Epithelial cell of proximal tubule (primary cell): ENCODE results near the gene TAF1A. TPM values are rescaled to one million over a fixed set of nuclear protein-coding genes. Genes with fewer than 3 reads are reported as not detected.

Experiments used
- DNase-seq: peaks from one replicate; pipeline ENCODE4 v3.0.0-alpha.2; 2011; ENCODE audit warnings: low read depth
- H3K4me3 ChIP-seq: 2 replicates; pipeline ENCODE4 v1.5.1; 2011; ENCODE audit warnings: low read depth, mild to moderate bottlenecking, low read length
- total RNA-seq: library from RNA; depleted of rRNA; stranded (reverse); fragments of >200 nt; gene quantifications from 2 replicates; pipeline ENCODE4 v1.2.3, GENCODE V29; 2015
- TF ChIP-seq, protein P1 (sequence below): conservative IDR thresholded peaks from 2 replicates; pipeline ENCODE4 v1.5.1; 2012; ENCODE audit warnings: low read depth, mild to moderate bottlenecking, low read length

Gene TAF1A
- total RNA-seq, 1 donor from 2014 or later: 10.5 TPM

GRCh38 chr1:222582099-222582774 lies 7.5 kb downstream of the TAF1A start:
- H3K4me3 ChIP-seq: no peak overlapping the region
- no peak for DNase-seq
- TF ChIP-seq, protein P1, sequence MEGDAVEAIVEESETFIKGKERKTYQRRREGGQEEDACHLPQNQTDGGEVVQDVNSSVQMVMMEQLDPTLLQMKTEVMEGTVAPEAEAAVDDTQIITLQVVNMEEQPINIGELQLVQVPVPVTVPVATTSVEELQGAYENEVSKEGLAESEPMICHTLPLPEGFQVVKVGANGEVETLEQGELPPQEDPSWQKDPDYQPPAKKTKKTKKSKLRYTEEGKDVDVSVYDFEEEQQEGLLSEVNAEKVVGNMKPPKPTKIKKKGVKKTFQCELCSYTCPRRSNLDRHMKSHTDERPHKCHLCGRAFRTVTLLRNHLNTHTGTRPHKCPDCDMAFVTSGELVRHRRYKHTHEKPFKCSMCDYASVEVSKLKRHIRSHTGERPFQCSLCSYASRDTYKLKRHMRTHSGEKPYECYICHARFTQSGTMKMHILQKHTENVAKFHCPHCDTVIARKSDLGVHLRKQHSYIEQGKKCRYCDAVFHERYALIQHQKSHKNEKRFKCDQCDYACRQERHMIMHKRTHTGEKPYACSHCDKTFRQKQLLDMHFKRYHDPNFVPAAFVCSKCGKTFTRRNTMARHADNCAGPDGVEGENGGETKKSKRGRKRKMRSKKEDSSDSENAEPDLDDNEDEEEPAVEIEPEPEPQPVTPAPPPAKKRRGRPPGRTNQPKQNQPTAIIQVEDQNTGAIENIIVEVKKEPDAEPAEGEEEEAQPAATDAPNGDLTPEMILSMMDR: no peak

GRCh38 chr1:222579316-222579715 lies 10.4 kb downstream of the TAF1A start:
- TF ChIP-seq, protein P1: no peak
- DNase-seq: no peak
- H3K4me3 ChIP-seq: no peak overlapping the region

DNA sequence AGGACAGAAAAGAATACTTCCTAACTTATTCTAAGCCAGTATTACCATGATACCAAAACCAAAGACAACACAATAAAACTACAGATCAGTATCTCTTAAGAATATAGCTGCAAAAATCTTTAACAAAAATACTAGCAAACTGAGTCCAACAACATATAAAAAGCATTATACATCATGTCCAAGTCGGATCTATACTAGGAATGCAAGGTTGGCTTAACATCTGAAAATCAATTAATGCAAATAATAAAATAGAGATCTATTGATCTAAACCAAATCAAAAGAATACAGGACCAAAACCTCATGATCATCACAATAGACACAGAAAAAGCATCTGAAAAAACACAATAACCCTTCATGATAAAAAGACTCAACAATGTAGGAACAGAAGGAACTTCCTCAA lies 18.9 kb downstream of the TAF1A start:
- no peak overlapping the region for H3K4me3 ChIP-seq
- TF ChIP-seq, protein P1: no peak
- no peak for DNase-seq

DNA sequence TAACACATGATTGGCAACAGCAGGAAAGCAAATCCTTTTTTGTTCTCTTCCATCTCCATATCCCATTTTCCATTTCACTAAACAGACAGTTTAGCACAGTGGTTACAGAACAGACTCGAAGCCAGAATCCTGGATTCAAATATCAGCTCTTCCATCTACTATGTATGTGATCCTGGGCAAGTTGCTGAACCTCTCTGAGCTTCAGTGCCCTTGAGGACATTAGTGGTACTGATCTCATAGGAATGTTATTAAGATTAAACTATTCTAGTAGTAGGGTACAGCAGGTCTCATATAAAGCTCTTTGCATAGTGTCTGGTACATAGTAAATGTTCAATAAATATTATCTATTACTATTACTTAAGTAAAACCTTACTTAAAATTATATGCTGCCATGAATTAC lies 28.1 kb downstream of the TAF1A start:
- TF ChIP-seq, protein P1: no peak
- DNase-seq: no peak
- H3K4me3 ChIP-seq: no peak overlapping the region

GRCh38 chr1:222557574-222557973 lies 32.2 kb downstream of the TAF1A start:
- TF ChIP-seq, protein P1: no peak
- DNase-seq: no peak
- no peak overlapping the region for H3K4me3 ChIP-seq

DNA sequence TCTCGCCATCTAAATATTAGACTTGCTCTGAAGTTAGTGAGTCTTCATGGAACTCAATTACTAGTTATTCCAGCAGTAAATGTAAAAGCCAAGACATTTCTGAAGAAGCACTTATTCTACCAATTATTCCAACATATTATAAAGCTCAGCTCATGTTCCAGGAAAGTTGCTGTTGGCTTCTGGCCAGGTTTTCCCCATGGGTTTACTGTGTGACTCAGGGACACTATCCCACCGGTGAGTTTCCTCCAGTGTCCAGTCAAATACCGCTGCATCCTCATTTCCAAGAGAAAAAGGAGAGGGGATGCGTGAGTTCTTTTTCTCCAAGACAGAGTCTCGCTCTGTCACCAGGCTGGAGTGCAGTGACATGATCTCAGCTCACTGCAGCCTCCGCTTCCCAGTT lies 32.6 kb downstream of the TAF1A start:
- TF ChIP-seq, protein P1: no peak
- DNase-seq: no peak
- H3K4me3 ChIP-seq: no peak overlapping the region

DNA sequence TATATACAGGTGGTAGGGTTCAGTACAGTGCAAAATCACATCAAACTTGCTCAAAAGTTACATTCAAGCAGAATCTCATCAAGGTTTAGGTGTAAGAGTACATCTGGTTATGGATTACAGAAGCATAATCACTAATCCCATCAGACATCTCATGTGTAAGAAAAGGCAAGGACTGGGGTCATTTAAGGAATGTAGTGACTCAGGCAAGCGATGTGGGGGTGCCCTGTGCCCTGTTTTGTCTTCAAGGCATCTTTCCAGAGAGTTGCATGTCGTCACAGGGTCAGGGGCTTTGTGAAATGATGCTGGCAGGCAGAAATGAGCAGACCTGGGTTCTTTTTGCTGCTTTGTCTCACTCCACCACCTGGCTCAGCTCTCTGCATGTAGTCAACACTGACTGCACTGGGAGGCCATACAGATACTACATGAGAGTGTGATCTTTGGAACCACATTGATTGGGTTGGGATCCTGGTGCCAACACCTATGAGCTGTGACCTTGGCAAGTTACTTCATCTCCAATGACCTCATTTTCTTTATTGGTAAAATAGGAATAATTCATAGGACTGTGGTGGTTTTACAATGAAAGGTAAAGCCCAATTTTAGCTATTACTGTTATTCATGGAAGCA lies 33.6 kb downstream of the TAF1A start:
- DNase-seq: no peak
- TF ChIP-seq, protein P1: no peak
- H3K4me3 ChIP-seq: no peak overlapping the region
